ENCODE data around the gene RPS3.

GRCh38 chr11:75386942-75387630 lies 12.2 kb upstream of the RPS3 start:
- TF ChIP-seq CTCF (conservative IDR thresholded peaks at IDR 0.05; ENCODE audit: low read depth, low read length), result no peak
- TF ChIP-seq EZH2 (IDR thresholded peaks at IDR 0.05; ENCODE audit: borderline replicate concordance, low read depth, low read length, poor library complexity, severe bottlenecking), result no peak
